ENCODE results near the gene CAPN6.

CAPN6 gene, protein sequence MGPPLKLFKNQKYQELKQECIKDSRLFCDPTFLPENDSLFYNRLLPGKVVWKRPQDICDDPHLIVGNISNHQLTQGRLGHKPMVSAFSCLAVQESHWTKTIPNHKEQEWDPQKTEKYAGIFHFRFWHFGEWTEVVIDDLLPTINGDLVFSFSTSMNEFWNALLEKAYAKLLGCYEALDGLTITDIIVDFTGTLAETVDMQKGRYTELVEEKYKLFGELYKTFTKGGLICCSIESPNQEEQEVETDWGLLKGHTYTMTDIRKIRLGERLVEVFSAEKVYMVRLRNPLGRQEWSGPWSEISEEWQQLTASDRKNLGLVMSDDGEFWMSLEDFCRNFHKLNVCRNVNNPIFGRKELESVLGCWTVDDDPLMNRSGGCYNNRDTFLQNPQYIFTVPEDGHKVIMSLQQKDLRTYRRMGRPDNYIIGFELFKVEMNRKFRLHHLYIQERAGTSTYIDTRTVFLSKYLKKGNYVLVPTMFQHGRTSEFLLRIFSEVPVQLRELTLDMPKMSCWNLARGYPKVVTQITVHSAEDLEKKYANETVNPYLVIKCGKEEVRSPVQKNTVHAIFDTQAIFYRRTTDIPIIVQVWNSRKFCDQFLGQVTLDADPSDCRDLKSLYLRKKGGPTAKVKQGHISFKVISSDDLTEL

DNA sequence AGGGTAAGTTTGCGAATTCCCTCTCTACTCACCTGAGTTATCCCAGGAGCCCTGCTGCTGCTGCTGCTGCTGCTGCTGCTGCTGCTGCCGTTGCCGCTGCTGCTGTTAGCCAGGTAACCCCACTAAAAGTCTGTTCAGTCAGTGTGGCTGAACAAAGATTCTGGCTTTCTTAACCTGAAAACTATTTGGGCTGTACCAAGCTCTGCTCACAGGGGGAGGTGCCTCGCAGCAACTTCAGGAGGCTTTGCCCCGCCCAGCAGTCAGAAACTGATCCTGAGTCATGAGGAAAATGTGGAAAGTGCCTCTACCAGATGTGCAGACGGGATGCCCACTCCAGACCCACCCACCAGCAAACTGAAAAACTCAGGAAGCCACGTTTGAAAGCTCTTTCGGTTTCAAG, at the start of gene CAPN6:
Gene CAPN6, minus strand, starts transcription at position 145 of the 400 bp plus-strand sequence. CDS start 6,547 bp downstream, outside the sequence.
- no peak for DNase-seq (ENCODE audit: low read depth)

- DNase-seq (ENCODE audit: low read depth): no peak
These were observed 49.2 kb upstream of the CAPN6 start for GRCh38 chrX:111319451-111319850.

DNA sequence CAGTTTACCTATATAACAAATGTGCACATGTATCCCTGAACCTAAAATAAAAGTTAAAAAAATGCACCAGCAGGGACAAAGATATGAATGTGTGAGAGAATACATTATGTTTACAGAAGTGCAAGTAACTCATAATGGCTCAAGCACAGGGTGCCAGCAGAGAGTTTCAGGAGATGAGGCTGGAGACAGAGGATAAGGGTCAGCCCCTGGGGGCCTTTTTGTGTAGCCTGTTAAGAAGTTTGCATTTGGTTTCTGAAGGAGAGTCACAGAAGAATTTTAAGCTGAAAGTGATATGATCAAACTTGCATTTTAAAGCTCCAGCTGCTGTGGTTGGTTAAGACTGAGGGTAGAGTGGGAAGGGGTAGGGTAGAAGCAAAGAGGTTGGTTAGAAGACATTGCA, 48.6 kb upstream of the CAPN6 start:
- no peak for DNase-seq (ENCODE audit: low read depth)

GRCh38 chrX:111309083-111309482, 38.8 kb upstream of the CAPN6 start:
- DNase-seq (ENCODE audit: low read depth): no peak

GRCh38 chrX:111308039-111308438, 37.8 kb upstream of the CAPN6 start:
- DNase-seq (ENCODE audit: low read depth): no peak

DNA sequence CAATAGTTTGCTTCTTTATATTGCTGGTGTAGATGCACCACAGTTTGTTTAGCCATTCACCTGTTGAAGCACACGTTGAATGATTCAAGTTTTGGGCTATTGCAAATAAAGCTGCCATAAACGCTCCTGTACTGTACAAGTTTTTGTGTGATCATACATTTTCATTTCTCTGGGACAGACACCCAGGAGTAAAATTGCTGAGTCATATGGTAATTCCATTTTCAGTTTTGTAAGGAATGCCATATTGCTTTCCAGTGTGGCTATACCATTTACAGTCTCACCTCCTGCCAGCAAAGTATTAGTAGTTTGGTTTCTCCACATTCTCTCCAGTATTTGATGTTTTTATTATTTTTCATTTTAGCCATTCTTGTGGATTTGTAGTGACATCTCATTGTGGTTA, 32.0 kb upstream of the CAPN6 start:
- DNase-seq (ENCODE audit: low read depth): no peak

DNA sequence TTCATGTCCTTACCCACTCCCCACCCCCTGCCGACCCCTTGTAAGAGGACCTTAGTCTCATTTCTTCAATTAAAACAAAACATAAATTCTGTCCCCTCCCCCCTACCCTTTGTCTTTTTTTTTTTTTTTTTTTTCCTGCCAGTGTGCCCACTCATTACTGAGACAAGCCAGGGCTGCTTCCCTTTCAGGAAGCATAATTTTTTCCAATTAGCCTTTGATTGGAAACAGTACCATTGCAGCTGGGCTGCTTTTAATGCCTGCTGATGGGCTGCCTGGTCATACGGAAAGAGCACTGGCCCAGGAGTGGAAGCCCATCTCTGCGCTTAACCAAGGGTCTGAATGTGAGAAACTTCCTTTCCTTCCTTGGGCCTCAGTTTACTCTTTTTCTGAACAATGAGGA, 18.6 kb upstream of the CAPN6 start:
- no peak for DNase-seq (ENCODE audit: low read depth)

- DNase-seq (ENCODE audit: low read depth): no peak
These were observed 14.5 kb upstream of the CAPN6 start for GRCh38 chrX:111284631-111285293.

- DNase-seq (ENCODE audit: low read depth): no peak
These were observed 13.2 kb upstream of the CAPN6 start for GRCh38 chrX:111283446-111283845.

GRCh38 chrX:111282991-111283390, 12.7 kb upstream of the CAPN6 start:
- DNase-seq (ENCODE audit: low read depth): no peak

DNA sequence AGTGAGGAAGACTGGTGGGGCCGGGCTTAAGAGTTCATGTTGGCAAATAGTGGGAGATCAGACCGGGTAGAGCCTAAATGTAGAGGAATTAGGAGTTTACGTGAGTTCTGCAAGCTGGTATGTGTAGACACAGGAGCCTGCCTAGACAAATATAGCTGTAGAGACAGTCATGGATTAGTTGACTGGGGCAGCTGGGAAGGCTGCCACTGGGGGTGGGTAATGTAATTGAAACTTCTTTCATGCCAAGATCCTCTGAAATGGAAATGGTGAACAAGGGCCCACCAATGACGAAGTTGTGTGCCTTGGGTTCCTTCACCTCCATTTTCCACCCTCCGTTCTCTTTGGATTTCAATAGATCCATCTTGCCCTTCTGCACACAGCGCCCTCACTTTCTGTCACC, 11.9 kb upstream of the CAPN6 start:
- DNase-seq (ENCODE audit: low read depth): no peak

GRCh38 chrX:111268506-111268905, 1.8 kb downstream of the CAPN6 start:
- no peak for DNase-seq (ENCODE audit: low read depth)

- no peak for DNase-seq (ENCODE audit: low read depth)
These were observed 4.8 kb downstream of the CAPN6 start for GRCh38 chrX:111265486-111265885.

- no peak for DNase-seq (ENCODE audit: low read depth)
These were observed 5.9 kb downstream of the CAPN6 start for GRCh38 chrX:111264385-111264784.

DNA sequence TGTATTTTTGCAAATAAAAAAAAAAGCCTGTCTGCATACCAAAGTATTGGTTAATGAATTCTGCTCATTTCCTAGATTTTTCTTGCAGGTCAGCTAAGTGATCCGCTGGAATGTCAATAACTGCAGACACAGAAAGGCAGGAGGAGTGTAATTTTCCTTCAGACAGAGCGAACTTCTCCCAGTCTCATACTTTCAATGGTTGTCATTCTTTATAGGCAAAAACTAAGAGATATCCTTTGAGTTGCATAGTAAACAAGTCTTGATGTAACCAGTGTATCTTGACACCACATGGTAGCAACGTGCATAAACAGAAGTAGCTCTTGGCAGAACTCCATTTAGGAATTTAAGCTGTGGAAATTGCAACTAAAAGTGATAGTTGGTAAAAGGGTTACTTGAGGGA, 8.2 kb downstream of the CAPN6 start:
- peak; percentile 34 for DNase-seq (ENCODE audit: low read depth)

DNA sequence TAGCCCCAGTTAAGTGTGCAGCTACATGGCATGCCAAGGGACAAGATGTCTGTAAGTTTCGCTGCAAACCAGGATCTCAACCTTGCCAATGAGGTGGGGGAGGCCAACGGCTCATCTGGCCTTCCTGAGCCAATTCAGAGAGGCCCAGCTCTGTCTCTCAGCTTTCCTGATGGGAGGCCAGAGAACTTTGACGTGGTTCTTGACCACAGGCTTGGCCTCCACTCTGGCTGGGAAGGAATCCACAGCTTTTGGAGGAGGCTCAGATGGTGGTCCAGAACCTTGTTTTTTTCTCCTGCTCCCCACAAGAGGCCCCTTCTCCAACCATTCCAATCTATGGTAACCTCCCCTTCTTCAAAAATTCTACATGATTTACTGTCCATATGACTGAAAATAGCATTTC, 9.8 kb downstream of the CAPN6 start:
- DNase-seq (ENCODE audit: low read depth): no peak

- DNase-seq (ENCODE audit: low read depth): no peak
These were observed 10.7 kb downstream of the CAPN6 start for GRCh38 chrX:111259559-111259958.

GRCh38 chrX:111257733-111258132, 12.6 kb downstream of the CAPN6 start:
- no peak for DNase-seq (ENCODE audit: low read depth)

DNA sequence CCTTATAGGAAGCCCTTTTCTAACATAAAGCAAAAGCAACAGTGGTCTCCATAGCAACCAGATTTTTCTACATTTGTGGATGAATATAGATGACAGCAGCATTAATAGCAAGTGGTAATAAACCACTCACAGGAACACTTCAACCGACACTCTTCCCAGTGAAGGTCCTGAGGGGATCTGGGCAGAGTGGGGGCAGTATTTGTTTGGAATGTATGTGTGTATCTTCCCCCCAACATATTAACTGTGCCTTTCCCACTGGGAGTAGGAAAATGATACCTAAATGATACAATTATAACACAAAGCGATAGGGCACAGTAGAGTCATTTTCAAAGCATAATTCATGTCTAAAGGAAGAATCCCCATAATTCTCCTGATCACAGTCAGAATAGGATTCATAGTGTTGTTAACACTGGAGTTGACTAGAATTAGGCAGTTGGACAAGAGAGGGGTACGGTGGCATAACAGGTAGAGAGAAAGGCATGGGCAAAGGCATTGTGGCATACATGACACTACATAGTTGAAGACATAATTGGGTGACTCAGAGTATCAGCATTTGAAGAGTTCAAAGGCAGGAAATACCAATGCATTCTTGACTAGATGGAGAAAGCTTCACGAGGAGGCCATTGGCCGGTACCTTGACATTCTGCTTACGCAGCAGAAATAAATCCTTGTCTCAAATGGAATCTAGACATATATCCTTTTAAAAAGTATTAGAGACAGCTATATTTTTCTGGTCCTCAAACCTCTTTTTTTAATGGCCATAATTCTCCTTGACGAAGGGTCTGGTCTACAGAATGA, 15.2 kb downstream of the CAPN6 start:
- no peak for DNase-seq (ENCODE audit: low read depth)

GRCh38 chrX:111244235-111244750, 26.0 kb downstream of the CAPN6 start:
- no peak for DNase-seq (ENCODE audit: low read depth)

- DNase-seq (ENCODE audit: low read depth): no peak
These were observed 53.9 kb downstream of the CAPN6 start for GRCh38 chrX:111216293-111216801.

DNA sequence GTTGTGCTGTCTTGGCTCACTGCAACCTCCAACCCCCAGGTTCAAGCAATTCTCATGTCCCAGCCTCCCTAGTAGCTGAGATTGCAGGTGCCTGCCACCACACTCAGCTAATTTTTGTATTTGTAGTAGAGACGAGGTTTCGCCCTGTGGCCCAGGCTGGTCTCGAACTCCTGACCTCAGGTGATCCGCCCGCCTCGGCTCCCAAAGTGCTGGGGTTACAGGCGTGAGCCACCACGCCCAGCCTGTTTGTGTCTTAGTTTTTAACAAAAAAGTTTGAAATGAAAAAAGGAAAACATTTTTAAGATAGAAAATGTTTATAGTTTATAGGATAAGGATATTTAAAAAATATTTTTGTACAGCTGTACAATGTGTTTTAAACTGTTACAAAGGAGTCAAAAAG, 62.4 kb downstream of the CAPN6 start:
- DNase-seq (ENCODE audit: low read depth): no peak

All from GM04503 (cell line).